Measurements from ENCODE around the gene DSE.

Gene DSE

DNA sequence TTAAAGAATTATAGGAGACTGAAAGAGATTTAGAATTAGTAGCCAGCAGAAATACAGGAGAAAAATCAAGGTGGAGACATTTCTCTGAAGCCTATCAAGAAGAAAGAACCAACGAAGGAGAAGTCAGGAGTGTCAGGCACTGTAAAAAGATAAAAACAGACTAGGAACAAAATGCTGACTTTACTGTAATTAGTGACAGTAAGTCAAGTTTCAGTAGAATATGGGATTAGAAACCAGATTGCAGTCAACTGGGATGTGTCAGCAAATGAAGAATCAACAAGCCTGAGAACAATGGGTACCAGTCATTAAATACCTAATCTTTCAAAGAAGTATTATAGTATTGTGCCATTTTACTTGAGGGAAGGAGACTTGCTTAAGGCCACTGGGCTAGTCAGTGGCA, 112.0 kb downstream of the DSE start:
- DNase-seq (ENCODE audit: low read depth): no peak

DNA sequence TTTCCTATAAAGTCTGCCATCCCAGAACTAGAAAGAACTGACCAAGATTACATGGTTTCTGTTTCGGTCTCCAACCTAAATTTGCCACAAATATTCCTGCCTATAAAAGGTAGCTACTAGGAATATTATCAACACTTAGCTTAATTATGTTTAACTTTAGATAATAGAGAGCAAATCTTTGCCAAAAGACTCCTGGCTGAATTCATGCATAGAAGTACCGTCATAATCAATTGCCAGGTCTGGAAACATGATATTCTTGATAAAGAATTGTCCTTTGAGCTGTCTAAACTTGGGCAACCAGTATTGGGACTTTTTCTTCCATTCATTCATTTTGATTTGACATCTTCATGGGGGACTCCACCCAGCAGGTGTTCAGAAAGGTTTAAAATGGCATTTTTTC, 112.9 kb downstream of the DSE start:
- DNase-seq (ENCODE audit: low read depth): no peak

DNA sequence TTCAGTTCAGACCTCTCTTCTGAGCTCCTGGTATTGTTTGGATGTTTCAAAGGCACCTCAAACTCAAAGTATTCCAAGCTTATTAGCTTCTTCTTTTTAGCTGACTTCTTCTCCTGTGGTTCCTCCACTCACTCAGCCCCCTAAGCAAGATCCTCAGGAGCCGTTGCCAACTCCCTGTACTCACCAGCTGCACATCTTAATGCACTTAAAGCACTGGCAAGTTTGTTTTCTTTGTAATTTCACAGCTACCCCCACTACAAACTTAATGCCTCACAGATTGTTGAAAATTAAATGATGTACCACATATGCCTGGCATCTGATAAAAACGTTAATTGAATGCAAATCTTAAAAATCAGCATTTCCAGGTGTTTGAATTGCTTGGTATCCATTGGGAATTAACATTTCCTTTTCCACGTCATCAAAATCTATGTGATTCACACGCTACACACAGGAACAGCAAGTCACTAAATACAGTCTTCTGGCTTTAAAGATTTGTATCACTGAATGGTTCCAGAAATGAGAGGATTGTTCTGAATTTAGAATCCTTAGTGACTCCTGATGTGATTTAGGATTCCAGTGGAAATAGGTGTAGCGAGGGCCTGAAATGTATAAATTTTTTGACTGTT, 114.9 kb downstream of the DSE start:
- DNase-seq (ENCODE audit: low read depth): no peak

- no peak for DNase-seq (ENCODE audit: low read depth)
These were observed 121.0 kb downstream of the DSE start for GRCh38 chr6:116491610-116492330.

DNA sequence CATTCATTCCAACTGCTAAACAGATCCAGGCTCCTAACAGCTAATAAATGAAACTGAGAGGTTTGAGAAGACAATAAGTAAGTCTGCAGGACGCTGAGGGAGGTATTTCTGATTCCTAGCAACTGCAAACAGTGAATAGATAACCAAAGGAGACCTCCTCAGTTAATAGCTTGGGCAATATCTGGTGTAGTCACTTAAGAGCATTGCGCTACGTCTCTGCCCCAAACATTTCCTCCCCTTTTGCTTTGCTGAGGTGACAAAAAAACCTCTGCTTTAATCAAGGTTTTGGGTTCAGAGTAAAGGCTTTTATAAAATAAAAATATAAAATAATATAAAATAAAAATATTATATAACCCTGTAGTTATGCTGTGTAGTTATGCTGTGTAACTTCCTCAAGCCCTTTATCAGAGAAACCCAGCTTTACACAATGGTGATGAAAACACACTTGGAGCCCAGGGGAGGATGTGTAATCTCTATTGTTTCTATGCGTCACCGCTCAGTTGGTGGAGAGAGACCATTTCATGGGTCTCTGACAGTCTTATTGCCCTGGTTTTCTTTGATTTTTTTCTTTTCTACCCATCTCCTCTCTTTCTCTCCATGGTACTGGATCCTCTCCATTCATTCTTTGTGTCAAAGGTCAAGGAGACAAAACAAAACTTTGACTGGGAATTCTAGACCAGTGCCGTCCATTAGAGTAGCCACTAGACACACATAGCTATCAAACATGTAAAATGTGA, 121.8 kb downstream of the DSE start:
- DNase-seq (ENCODE audit: low read depth): no peak
